Astrocyte (in vitro differentiated cells and primary cell): ENCODE results near the gene FDX1. TPM values are rescaled to one million over a fixed set of nuclear protein-coding genes. Genes with fewer than 3 reads are reported as not detected.

ENCODE experiments used
- DNase-seq: peaks from one replicate; pipeline ENCODE4 v3.0.0-alpha.2; 2010; ENCODE audit warnings: low read depth
- FAIRE-seq: peaks from 2 replicates; lab custom pipeline; 2011; peaks lifted over from hg19 to GRCh38; lab: Jason Lieb, UNC
- H2AFZ ChIP-seq: 2 replicates; pipeline ENCODE4 v1.6.0; 2012; ENCODE audit warnings: low read depth, low read length, inconsistent platforms
- H3K27ac ChIP-seq: 2 replicates; pipeline ENCODE4 v1.5.1; 2011; ENCODE audit warnings: low read depth, low read length, inconsistent platforms
- H3K27me3 ChIP-seq: 2 replicates; pipeline ENCODE4 v1.6.0; 2011; ENCODE audit warnings: low read length, inconsistent platforms; ENCODE audit not compliant: insufficient read depth
- H3K36me3 ChIP-seq: 2 replicates; pipeline ENCODE4 v1.5.1; 2011; ENCODE audit warnings: low read length, inconsistent platforms; ENCODE audit not compliant: insufficient read depth
- H3K4me1 ChIP-seq: 2 replicates; pipeline ENCODE4 v1.5.1; 2011; ENCODE audit warnings: low read length, inconsistent platforms; ENCODE audit not compliant: insufficient read depth
- H3K4me2 ChIP-seq: 2 replicates; pipeline ENCODE4 v1.6.0; 2012; ENCODE audit warnings: low read length, inconsistent platforms
- H3K4me3 ChIP-seq: 2 replicates; pipeline ENCODE4 v1.5.1; 2011; ENCODE audit warnings: low read depth, mild to moderate bottlenecking, low read length, inconsistent platforms; ENCODE audit not compliant: insufficient read depth
- H3K79me2 ChIP-seq: 2 replicates; pipeline ENCODE4 v1.6.0; 2012; ENCODE audit warnings: mild to moderate bottlenecking, low read length, inconsistent platforms; ENCODE audit not compliant: insufficient read depth
- H3K9ac ChIP-seq: 2 replicates; pipeline ENCODE4 v1.6.0; 2012; ENCODE audit warnings: mild to moderate bottlenecking, low read length, inconsistent platforms
- H3K9me3 ChIP-seq: 2 replicates; pipeline ENCODE4 v1.5.1; 2012; ENCODE audit warnings: low read depth, mild to moderate bottlenecking, low read length, inconsistent platforms; ENCODE audit not compliant: insufficient read depth
- H4K20me1 ChIP-seq: 2 replicates; pipeline ENCODE4 v1.6.0; 2012; ENCODE audit warnings: low read length, inconsistent platforms; ENCODE audit not compliant: insufficient read depth
- H3K27ac Mint-ChIP-seq: one replicate; pipeline ENCODE4 v1.8.0; 2021; ENCODE audit warnings: mild to moderate bottlenecking, mixed read lengths; ENCODE audit not compliant: unreplicated experiment
- H3K27me3 Mint-ChIP-seq: one replicate; pipeline ENCODE4 v1.8.0; 2021; ENCODE audit warnings: low read depth, mixed read lengths; ENCODE audit not compliant: unreplicated experiment
- H3K36me3 Mint-ChIP-seq: one replicate; pipeline ENCODE4 v1.8.0; 2021; ENCODE audit warnings: low read depth, mixed read lengths; ENCODE audit not compliant: unreplicated experiment
- H3K4me1 Mint-ChIP-seq: one replicate; pipeline ENCODE4 v1.8.0; 2021; ENCODE audit warnings: low read depth, mixed read lengths; ENCODE audit not compliant: unreplicated experiment
- H3K4me3 Mint-ChIP-seq: one replicate; pipeline ENCODE4 v1.8.0; 2021; ENCODE audit warnings: mild to moderate bottlenecking, moderate library complexity, mixed read lengths; ENCODE audit not compliant: unreplicated experiment
- H3K9me3 Mint-ChIP-seq: one replicate; pipeline ENCODE4 v1.8.0; 2021; ENCODE audit warnings: mild to moderate bottlenecking, mixed read lengths; ENCODE audit not compliant: unreplicated experiment
- EZH2 ChIP-seq: IDR thresholded peaks from 2 replicates; pipeline ENCODE4 v1.6.1; 2012; ENCODE audit warnings: mild to moderate bottlenecking, low read length, inconsistent platforms; ENCODE audit not compliant: insufficient read depth
- total RNA-seq: library from RNA; stranded (reverse); gene quantifications from 2 replicates; pipeline ENCODE4 v1.2.1, GENCODE V29; 2021
- TF ChIP-seq, protein P1 (sequence below): IDR thresholded peaks from 2 replicates; pipeline ENCODE4 v1.5.1; 2011; ENCODE audit warnings: low read depth, mild to moderate bottlenecking, inconsistent platforms, low read length, moderate library complexity; ENCODE audit not compliant: insufficient read depth

Gene FDX1
- total RNA-seq, 1 donor from 2014 or later, result 7.1 TPM

DNA sequence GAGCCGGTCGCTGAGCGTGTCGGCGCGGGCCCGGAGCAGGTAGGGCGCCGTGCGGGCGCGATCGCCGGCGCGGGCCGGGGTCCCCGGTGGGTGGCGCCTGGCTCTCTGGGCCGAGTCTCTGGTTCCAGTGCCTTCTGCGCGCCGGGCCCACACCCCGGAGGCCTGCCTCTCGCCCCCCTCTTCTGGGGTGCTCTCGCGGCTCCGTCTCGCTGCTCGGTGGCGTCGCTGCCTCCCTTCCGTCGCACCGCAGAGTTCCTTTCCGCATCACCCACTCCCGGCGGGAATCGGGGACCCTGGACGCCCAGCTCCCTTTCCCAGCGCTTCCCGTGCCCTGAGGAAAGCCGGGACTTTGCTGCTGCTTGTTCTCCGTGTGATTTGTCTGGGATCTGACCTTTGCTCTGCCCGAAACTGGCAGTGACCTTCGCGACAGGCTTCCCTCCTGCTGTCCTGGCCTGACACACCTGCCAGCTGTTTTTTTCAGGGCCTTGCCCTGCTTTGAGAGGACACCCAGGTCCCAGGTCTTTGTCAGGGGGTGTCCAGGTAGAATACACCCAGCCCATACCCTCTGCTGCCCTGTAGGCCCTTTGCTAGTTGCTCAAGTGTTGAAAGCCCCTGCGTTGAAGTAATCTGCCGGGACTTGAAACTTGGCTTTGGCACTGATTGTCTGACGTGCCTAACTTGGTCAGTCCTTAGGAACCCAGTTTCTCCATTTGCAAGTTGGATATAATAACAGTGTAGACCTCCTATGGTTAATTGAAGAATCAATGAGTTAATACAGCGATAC, 711 bp downstream of the FDX1 start:
- H3K4me3 Mint-ChIP-seq, result peak overlapping the region; percentile 100
- H3K9me3 Mint-ChIP-seq, result no peaks in the 10 kb centered on the region

DNA sequence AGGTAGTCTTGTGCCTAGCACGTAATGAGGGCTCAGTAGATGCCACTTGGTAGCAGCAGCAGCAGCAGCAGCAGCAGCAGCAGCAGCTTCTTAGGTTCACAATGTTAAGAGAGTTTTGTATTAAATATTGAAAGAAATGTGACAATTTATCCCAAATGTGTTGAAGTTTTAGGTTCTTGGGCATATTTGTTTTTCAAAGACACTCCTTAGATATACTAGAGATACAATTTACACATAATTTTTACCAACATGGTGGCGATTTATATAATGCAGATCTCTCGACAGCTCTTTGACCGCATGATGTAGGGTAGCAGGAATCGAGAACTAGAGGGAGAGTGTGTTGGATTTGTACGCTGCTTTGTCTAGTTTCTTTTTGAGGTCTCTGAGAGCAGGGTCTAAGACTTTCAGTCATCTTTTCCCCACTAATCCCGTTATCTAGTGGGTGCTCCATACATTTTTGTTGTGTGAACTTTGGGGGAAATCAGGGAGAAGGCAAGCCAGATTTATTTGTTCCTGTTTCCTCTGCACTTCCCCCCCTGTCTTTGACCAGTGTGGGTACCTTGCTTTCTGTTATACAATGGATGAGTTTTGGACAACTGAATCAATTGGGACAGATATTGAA, 1.4 kb downstream of the FDX1 start:
- no peaks in the 10 kb centered on the region for H3K36me3 ChIP-seq
- Mint-ChIP-seq H3K4me3 (peak overlapping the region; percentile 100), H3K36me3 (no peaks in the 10 kb centered on the region), H3K4me1 (peaks cover 17% of the 10 kb centered on the region), H3K27ac (peak overlapping the region; percentile 94), H3K9me3 (no peaks in the 10 kb centered on the region), H3K27me3 (no peaks in the 10 kb centered on the region)
- H4K20me1 ChIP-seq, result peaks cover 44% of the 10 kb centered on the region
- H3K4me1 ChIP-seq, result peaks cover 21% of the 10 kb centered on the region
- no peaks in the 10 kb centered on the region for H3K9me3 ChIP-seq
- DNase-seq, result no peak
- H3K4me2 ChIP-seq, result peak overlapping the region; percentile 98
- peak overlapping the region; percentile 6 for H2AFZ ChIP-seq
- no peak for FAIRE-seq
- H3K27ac ChIP-seq, result peak overlapping the region; percentile 71
- no peaks in the 10 kb centered on the region for H3K27me3 ChIP-seq
- TF ChIP-seq, protein P1, sequence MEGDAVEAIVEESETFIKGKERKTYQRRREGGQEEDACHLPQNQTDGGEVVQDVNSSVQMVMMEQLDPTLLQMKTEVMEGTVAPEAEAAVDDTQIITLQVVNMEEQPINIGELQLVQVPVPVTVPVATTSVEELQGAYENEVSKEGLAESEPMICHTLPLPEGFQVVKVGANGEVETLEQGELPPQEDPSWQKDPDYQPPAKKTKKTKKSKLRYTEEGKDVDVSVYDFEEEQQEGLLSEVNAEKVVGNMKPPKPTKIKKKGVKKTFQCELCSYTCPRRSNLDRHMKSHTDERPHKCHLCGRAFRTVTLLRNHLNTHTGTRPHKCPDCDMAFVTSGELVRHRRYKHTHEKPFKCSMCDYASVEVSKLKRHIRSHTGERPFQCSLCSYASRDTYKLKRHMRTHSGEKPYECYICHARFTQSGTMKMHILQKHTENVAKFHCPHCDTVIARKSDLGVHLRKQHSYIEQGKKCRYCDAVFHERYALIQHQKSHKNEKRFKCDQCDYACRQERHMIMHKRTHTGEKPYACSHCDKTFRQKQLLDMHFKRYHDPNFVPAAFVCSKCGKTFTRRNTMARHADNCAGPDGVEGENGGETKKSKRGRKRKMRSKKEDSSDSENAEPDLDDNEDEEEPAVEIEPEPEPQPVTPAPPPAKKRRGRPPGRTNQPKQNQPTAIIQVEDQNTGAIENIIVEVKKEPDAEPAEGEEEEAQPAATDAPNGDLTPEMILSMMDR, result no peak
- no peak for TF ChIP-seq EZH2
- H3K79me2 ChIP-seq, result peaks cover 52% of the 10 kb centered on the region
- H3K4me3 ChIP-seq, result peak overlapping the region; percentile 92
- H3K9ac ChIP-seq, result peak overlapping the region; percentile 94

More for the DNA sequence above, 711 bp downstream of the FDX1 start:
- Histone ChIP-seq H3K9me3 (no peaks in the 10 kb centered on the region), H3K27me3 (no peaks in the 10 kb centered on the region), H3K4me3 (peak overlapping the region; percentile 92), H4K20me1 (peaks cover 42% of the 10 kb centered on the region), H3K79me2 (peaks cover 47% of the 10 kb centered on the region), H3K36me3 (no peaks in the 10 kb centered on the region), H2AFZ (peak overlapping the region; percentile 65), H3K4me1 (peaks cover 21% of the 10 kb centered on the region), H3K9ac (peak overlapping the region; percentile 94), H3K4me2 (peak overlapping the region; percentile 98), H3K27ac (peak overlapping the region; percentile 71)
- FAIRE-seq (no peak), DNase-seq (peak; percentile 27)
- peaks cover 15% of the 10 kb centered on the region for H3K4me1 Mint-ChIP-seq
- H3K36me3 Mint-ChIP-seq, result no peaks in the 10 kb centered on the region
- TF ChIP-seq, protein P1, result no peak
- no peak for TF ChIP-seq EZH2
- peak overlapping the region; percentile 94 for H3K27ac Mint-ChIP-seq
- H3K27me3 Mint-ChIP-seq, result no peaks in the 10 kb centered on the region
